GM18870 (cell line): ENCODE measurements around the gene PLAC1.

Experiments used
- ATAC-seq: cut with Tn5 transposase; IDR thresholded peaks from one replicate; pipeline ENCODE4 v1.9.1; 2021; ENCODE audit warnings: moderate library complexity; ENCODE audit not compliant: unreplicated experiment

PLAC1 gene, protein sequence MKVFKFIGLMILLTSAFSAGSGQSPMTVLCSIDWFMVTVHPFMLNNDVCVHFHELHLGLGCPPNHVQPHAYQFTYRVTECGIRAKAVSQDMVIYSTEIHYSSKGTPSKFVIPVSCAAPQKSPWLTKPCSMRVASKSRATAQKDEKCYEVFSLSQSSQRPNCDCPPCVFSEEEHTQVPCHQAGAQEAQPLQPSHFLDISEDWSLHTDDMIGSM

DNA sequence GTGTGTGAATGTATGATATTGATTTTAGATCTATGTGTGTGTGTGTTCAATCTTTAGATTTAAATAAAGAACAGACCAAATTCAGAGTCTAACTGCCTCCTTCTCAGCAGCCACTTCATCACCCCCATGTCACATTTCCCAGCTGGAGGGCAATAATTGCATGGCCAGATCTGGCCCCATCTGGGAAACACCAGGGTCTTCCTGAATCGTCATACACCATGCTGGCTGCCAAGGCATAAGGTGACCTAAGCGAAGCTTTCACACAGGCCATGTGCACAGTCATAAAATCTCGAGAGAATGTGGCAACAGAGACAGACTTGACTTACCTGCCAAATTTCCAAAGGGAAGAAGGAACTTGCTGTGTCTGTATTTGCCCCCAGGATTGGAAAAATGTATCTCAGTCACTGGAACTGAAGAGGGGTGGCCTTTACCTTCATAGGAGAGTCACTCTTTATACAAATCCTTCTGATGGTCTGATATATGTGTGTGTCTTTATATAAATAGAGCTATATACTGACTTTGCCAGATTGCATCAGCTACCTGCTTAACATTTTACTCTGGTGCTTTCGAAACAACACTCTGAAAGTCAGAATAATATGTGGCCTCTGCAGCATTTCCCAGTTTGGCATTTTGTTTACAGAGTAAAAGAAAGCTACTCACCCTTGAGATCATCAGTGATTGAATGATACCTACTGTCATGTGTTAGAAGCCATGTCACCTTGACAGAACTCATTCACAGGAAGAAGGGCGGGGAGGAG is at the start of gene PLAC1:
PLAC1 (minus strand) TSS at position 470 of the 758 bp plus-strand sequence. CDS start 91,789 bp downstream, outside the sequence.
- ATAC-seq: no peak

DNA sequence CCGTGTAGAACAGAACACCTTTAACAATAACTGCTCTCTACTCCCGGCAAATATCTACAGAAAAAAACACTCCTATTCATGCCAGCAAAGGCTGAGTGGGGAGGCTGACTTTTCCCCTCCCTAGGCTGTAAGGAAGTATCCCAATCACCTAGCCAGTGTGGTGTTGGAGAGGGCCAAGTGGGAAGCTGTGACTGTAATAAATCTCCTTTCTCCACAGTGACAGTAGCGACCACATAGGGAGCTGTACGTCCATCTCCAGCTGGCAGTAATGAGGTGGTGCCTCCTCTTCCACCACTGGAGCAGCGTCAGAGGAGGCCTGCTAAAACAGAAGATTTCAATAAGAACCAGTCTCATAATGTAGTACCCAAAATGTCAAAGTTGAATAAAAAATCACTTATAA is 47.9 kb upstream of the PLAC1 start:
- no peak for ATAC-seq

DNA sequence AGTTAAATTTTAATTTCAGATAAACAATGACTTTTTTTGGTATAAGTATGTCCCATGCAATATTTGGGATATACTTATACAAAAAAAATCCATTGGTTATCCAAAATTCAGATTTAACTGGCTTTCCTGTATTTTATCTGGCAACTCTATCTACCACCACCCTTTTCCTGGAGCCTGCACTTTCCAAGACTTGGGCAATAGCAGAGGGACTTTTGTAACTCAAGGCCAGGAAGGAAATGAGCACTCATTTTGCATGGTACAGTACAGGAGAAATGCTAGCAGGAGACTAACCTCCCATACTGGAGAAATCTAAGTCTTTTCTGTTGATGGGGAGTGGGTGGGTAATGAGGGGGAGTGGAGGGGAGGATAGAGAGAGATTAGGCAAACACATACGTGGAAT is 37.7 kb upstream of the PLAC1 start:
- ATAC-seq: no peak

DNA sequence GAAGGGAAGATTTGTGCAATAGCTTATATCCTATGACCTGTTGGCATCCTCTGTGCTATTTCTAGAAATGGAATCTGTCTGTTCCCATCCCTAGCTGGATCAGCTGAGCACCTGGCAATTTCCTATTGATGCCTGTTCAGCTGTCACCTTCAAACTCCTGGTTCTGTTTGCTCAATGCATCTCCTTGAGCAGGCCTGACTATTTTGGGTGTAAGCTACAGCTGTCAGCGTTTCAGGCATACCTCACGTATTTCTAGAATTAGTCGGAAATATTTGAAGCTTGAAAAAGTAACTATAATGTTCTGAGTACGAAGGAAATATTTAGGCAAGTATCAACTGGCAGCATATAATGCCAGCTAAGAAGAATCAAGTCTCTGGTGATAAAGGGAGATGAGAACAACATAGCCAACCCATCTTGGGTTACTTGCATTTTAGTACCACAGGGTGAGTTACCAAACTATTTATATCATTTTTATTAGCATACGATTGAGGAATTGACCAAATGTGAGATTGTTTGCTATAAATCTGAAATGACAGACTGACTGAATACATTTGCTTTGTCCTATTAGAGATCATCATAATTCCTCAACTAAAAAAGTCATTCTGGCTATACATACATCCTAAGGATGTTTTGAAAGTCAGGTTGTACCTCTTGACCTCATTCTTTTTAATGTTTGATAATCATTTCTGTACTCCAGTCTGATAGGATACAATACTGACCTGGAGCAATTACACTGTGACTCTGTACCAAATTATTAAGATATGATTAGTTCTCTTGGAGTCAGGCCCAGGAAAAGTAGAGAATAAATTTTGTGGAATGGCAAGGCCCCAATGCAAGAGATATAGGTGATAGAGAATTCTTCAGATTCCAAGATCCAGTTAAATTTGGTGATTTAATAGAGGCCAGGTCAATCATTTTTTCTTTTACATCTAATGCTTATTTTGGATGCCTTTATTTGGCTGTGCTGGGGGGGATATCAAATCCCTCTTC is 36.4 kb upstream of the PLAC1 start:
- no peak for ATAC-seq

DNA sequence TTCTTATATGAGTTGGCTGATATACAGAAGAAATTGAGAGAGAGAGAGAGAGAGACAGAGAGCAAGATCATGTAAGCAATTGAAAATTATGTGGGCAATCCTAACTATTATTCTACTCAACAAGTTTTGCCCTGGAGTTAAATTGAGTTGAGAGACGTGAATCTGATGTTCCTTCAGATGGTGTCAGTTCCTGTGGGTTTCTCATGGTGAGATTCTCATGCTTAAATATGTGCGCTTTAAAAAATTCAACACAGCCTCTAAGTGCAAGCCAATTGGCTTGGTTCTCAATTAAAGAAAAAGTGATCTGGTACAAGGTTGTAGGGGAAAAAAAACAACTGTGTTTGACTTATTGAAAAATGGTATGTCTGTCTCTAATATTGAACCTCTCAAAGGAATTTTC is 35.4 kb upstream of the PLAC1 start:
- ATAC-seq: no peak

DNA sequence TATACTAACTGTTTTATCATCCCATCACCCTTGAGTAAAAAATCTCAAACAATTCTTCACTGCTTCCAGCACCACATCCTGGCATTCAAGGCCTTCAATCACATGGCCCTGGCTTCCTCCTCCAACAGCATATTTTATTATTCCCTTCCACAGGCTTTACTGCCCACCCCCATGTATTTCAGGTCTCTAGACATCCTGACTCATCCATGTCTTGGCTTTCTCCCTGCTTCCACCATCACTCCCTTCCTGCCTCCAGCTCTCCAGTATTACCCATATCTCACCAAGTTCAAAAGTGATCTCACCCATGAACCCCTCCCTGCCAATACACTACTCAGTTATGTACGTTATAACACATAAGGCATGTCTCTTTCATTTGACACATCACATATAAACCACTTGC is 34.7 kb upstream of the PLAC1 start:
- ATAC-seq: no peak

DNA sequence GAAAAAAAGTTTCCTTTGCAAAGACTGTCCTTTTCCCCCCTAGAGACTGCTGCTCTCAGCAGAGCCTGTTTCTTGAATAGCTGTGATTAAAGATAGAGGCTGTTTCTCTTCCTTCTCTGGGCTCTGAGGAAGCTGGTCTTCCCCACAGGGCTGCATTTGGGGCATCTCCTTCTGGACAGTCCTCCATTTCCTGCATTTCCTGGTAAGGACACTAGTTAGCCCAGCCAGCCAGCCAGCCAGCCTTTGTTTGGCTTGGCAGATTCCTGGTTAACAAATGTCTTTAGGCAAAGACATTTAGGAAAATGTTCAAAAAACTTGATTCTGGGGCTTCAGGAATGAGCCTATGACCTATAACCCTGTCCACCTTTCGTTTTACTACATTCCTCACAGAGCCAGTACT is 34.0 kb upstream of the PLAC1 start:
- no peak for ATAC-seq

DNA sequence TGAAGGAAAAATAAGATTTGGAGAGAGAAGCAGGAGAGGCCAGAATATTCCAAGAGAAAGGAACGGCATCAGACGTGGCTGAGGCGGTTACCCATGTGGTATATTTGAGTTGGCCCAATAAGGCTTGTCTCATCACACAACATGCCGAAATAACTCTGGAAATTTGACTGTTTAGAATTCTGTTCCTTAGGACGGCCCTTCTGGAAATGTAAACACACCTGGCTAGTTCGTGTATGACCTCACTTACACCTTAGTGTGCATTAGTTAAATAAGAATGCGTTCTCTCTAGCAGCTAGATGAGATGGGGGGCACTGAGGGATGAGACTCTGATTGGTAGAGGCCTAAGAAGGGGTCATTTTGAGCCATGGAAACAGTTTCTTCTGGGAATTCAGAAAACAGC is 33.2 kb upstream of the PLAC1 start:
- ATAC-seq: no peak

DNA sequence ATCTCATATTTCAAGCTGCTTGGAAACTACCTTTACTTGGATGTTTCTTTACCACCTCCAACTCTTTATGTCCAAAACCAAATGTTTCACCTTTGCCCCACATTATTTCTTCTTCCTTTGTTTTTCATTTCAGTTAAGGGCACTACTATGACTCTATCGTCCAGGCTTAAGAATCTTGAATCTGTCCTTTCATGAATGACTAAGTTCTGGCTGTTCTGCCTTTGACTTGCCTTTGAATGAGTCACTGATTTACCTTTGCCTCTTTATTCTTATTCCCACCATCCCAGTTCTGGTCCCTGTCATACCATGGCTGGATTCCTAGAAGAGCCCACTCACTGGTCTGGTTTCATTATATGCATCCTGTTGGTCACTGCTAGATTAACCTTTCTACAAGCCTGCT is 30.6 kb upstream of the PLAC1 start:
- ATAC-seq: no peak

DNA sequence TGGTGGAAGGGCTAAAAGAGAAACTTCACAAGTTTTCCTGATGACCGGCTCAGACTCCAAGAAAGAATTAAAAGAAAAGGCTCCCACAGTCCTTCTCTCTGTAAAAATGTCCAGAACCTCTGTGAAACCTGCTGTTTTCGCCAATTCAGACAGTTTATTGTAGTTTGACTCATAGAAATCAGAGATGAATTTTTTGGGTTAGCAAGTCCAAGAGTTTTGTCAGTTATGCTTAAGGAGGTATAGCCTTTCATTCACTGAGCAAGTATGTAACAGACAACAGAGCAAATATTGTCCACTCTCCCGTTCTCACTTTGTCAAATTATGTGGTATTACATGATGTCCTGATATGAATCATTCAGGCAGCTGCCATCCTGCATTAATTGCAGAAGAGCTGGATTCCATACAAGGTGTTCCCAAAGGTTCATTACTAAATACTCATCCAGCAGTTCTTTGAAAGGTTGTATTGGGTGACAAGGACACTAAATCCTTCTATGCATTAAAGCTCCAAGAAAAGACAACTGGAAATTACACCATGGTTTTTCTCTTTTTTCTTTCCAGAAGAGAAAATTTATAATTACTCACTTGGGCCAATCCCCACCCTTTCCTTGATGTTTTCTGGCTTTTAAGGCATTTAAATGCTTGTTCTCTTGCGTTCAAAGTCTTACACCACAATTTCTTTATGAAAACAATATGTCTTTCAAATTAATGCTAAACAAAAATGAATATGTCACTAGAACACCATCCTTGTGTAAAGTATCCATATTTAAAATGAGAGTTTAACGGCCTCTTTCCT is 30.0 kb upstream of the PLAC1 start:
- no peak for ATAC-seq

DNA sequence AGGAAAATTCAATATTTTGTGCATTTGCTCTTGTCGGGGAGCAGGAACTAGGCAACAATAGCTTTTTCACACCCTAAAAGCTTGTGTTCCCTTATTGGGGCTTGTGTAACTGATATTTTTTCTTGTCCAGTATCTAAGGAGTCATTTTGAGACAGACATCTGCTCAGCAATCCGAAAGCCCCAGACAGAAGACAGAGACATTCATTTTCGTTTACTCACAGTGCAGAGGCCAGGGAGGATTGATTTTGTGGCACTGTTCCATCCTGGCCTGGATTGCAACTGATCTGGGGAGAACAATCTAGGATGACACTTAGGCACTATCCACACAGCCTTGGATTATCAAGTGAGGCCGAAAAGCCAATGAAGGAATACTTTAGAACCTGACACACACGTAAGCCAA is 27.4 kb upstream of the PLAC1 start:
- no peak for ATAC-seq

DNA sequence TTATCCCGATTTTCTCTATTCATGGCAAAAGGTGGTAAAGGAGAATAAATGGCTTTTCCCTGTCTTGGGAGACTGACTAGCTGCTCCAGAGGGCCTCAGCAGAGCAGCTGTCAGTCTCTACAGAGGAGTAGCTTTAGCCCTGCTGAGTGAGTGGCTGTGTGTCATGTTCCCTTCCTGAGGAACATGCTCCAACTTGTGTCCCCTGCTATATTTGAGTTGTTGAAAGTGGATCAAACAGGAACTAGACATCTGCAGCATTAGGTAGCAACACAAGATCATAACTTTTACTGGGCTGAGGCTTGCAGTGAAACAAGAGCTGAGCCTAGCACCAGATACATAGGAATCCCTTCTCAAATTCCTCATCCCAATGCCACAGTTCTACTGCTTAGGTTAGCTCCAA is 26.7 kb upstream of the PLAC1 start:
- no peak for ATAC-seq

DNA sequence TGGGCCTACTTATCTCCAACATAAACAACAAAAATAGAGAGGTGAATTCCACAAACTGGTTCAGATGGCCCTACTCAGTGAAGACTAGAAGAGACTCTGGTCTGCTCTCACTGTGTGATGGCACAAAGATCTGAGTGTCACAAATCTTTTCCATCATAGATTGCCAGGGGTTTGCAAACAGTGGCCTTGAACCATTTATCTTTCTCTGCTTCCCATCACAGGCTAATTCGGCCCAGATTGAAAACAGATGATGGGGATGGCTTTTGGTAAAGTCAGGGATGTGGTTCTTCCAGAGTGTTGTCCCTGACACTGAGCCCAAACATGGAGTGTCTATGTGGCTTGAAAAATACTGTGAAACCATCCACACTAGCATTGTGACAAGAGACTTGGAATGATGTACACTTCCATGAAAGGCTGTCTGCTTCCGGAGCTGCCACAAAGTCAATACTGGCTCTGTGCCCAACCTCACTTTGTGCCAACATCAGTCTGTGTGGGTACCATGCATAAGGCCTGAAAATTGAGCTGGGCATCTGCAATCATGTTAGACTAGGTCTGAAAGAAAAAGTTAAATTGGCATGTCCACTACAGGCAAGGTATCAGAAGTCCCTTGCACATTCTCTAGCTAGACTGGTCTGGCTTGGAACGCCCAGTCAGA is 25.2 kb upstream of the PLAC1 start:
- no peak for ATAC-seq

DNA sequence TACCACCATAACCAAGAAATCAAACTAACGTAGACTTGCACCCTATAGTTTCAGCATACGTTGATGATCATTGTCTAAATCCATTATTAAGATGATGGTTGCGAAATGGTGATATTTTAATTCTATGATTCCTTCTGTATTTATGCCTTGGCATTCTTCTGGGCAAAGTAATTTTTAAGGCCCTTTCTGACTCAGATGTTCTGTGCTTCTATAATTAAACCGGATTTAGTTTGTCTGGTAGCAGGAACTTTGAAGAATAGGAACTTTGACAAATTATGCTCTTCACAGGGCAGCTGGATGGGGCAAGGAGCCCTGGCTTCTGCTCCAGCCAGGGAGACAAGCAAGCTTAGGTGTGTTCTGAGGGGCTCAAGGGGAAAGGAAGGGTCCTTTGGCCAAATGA is 23.8 kb upstream of the PLAC1 start:
- no peak for ATAC-seq

DNA sequence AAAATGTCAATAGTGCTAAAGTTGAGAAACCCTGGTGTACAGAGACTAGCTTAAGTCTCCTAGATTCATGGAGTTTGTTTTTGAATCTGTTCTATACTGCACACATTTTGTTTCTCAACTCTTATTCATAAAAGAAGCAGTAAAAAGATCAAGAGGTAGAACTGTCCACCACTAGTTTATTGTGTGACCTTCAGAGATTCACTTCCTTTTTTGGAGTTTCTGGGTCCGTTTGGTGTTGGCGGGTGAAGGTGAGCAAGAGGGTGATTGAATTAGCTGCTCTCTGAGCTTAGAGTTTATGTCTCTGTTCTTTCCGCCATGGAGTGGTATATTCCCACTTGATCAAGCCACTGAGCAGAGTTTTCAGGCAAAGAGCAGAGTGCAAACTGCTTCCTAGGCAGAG is 21.4 kb upstream of the PLAC1 start:
- ATAC-seq: no peak

DNA sequence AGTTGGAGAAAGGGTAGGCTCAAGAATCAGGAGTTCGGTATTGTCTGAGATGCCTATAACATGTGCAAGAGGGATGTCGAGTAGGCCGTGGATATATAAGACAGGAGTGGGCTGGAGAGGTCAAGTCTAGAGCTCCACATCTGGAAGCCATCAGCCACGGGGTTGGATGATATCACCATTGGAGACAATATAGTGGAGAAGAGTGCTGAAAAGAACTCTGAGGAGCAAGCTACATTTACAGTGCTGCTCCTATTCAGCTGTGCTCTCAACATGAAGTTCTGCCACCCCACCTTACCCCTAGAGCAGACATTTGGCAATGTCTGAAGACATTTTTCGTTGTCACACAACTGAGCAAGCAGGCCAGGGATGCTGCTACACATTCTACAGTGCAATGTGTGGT is 20.9 kb upstream of the PLAC1 start:
- ATAC-seq: no peak

DNA sequence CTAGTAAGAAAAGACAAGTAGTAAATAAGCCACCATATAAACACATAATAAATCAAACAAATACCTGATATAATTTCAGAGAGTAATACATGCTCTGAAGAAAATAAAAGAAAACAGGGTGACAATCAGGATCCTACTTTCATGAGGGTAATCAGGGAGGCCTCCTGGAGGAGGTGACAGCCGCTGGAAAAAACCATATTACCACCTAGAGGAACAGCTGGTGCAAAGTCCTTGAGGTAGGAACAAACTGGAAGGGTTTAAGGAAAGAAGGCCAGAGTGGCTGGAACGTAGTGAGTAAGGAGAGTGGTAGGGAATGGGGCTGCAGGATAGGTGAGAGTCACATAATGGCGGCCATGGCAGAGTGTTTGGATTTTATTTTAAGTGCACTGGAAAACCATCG is 19.1 kb upstream of the PLAC1 start:
- no peak for ATAC-seq

DNA sequence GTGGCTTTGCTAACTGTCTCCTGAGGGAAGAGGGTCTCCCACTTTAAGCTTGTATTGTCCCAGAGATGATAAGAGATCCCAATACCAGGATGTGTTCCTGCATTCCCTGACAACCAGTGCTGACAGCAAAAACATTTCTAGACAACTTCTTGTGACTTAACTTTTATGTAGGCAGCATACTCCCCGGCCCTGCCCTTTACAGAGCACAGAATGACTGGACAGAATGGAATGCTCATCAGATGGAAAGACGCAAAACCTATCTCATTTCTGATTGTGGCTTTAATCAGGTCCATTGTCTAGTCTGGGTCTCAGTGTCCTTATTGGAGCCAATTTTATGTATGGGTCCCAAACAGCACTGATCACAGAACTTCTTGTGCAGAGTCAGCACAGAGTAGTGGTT is 18.2 kb upstream of the PLAC1 start:
- no peak for ATAC-seq

DNA sequence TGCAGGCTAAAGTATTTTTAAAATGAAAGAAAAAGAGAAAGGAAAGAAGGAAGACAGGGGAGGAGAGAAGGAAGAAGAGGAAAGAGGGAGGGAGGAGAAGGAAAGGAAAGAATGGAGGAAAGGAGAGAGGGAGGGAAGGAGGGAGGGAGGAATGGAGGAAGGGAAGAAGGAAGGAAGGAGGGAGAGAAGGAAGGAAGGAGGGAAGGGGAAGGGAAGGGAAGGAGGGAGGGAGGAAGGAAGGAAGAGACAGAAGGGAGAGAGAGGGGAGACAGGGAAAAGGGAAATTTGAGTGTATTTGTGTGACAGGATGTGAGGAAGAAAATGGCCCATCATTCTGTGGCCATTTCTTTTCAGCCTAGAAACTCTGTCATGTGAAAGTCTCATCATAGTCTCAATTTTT is 14.9 kb upstream of the PLAC1 start:
- ATAC-seq: no peak

DNA sequence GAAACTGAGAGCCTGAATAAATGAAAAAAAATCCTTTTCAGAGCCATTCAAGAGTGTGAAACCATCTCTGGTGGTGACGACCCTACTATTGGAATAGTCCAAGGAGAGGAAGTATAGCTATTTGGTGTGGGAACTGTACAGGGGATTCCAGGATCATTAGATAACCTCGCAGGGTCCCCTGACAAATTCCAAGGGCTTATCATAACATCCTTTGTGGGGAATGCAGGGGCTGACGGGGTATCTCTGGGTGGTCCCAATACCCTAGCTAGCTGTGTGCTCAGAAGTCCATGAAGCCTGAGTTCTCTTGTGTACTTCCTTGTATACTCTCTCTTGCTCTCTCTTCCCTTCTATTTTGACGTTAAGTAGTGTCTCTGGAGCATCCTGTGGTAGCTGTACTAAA is 13.8 kb upstream of the PLAC1 start:
- ATAC-seq: no peak
